ENCODE results near the gene CREB5. TPM values are rescaled to one million over a fixed set of nuclear protein-coding genes. Genes with fewer than 3 reads are reported as not detected.

Gene CREB5
- total RNA-seq, 2 experiments from 2014 or later, result 0.19 to 0.22 TPM

- Mint-ChIP-seq H3K9me3 (no peaks in the 10 kb centered on the region), H3K4me1 (ENCODE audit: low read depth) (no peaks in the 10 kb centered on the region), H3K4me3 (no peak overlapping the region), H3K27ac (no peak overlapping the region), H3K36me3 (ENCODE audit: low read depth) (no peaks in the 10 kb centered on the region), H3K27me3 (no peaks in the 10 kb centered on the region)
- no peaks in the 10 kb centered on the region for H3K4me1 ChIP-seq (ENCODE audit: insufficient read depth, low read length)
- DNase-seq (no peak), ATAC-seq (ENCODE audit: poor library complexity) (no peak)
- no peaks in the 10 kb centered on the region for H3K9me3 ChIP-seq (ENCODE audit: control insufficient read depth in 1 of 2, insufficient read depth in 1 of 2, low read length in 2 of 2)
- H3K27ac ChIP-seq (ENCODE audit: low read depth in 1 of 2, low read length in 2 of 2), result no peak overlapping the region
- no peak for TF ChIP-seq CTCF (IDR thresholded peaks at IDR 0.05)
- intact Hi-C loops (cut with DNase I, micrococcal nuclease), result no loop called here
- ChIA-PET POLR2A (no interaction called here), CTCF (no interaction called here)
- no peak overlapping the region for H3K4me3 ChIP-seq (ENCODE audit: low read length)
- no peaks in the 10 kb centered on the region for H3K36me3 ChIP-seq (ENCODE audit: insufficient read depth, low read length)
- no peaks in the 10 kb centered on the region for H3K27me3 ChIP-seq (ENCODE audit: control insufficient read depth in 1 of 2, insufficient read depth in 2 of 2, low read length in 2 of 2)
Observed at GRCh38 chr7:28458732-28459131, 46.4 kb downstream of the CREB5 start.

GRCh38 chr7:28459306-28459705, 47.0 kb downstream of the CREB5 start:
- Histone ChIP-seq H3K9me3 (ENCODE audit: control insufficient read depth in 1 of 2, insufficient read depth in 1 of 2, low read length in 2 of 2) (no peaks in the 10 kb centered on the region), H3K27ac (ENCODE audit: low read depth in 1 of 2, low read length in 2 of 2) (no peak overlapping the region), H3K36me3 (ENCODE audit: insufficient read depth, low read length) (no peaks in the 10 kb centered on the region), H3K4me3 (ENCODE audit: low read length) (no peak overlapping the region), H3K27me3 (ENCODE audit: control insufficient read depth in 1 of 2, insufficient read depth in 2 of 2, low read length in 2 of 2) (no peaks in the 10 kb centered on the region), H3K4me1 (ENCODE audit: insufficient read depth, low read length) (no peaks in the 10 kb centered on the region)
- H3K4me1 Mint-ChIP-seq (ENCODE audit: low read depth), result no peaks in the 10 kb centered on the region
- no peak overlapping the region for H3K4me3 Mint-ChIP-seq
- DNase-seq, result no peak
- H3K27ac Mint-ChIP-seq, result no peak overlapping the region
- no peak for TF ChIP-seq CTCF (IDR thresholded peaks at IDR 0.05)
- H3K27me3 Mint-ChIP-seq, result no peaks in the 10 kb centered on the region
- CTCF ChIA-PET, result no interaction called here
- no peaks in the 10 kb centered on the region for H3K36me3 Mint-ChIP-seq (ENCODE audit: low read depth)
- POLR2A ChIA-PET, result no interaction called here
- no peaks in the 10 kb centered on the region for H3K9me3 Mint-ChIP-seq
- intact Hi-C loops (cut with DNase I, micrococcal nuclease), result no loop called here
- no peak for ATAC-seq (ENCODE audit: poor library complexity)

GRCh38 chr7:28465697-28466096, 53.4 kb downstream of the CREB5 start:
- H3K27ac Mint-ChIP-seq, result no peak overlapping the region
- no peak for DNase-seq
- CTCF ChIA-PET, result no interaction called here
- H3K9me3 Mint-ChIP-seq, result no peaks in the 10 kb centered on the region
- H3K4me3 Mint-ChIP-seq, result no peak overlapping the region
- no peak overlapping the region for H3K27ac ChIP-seq (ENCODE audit: low read depth in 1 of 2, low read length in 2 of 2)
- intact Hi-C loops (cut with DNase I, micrococcal nuclease), result no loop called here
- ATAC-seq (ENCODE audit: poor library complexity), result no peak
- no peaks in the 10 kb centered on the region for H3K27me3 ChIP-seq (ENCODE audit: control insufficient read depth in 1 of 2, insufficient read depth in 2 of 2, low read length in 2 of 2)
- TF ChIP-seq CTCF (IDR thresholded peaks at IDR 0.05), result no peak
- POLR2A ChIA-PET, result no interaction called here
- H3K4me1 Mint-ChIP-seq (ENCODE audit: low read depth), result no peaks in the 10 kb centered on the region
- H3K9me3 ChIP-seq (ENCODE audit: control insufficient read depth in 1 of 2, insufficient read depth in 1 of 2, low read length in 2 of 2), result no peaks in the 10 kb centered on the region
- H3K36me3 ChIP-seq (ENCODE audit: insufficient read depth, low read length), result no peaks in the 10 kb centered on the region
- peaks cover 3% of the 10 kb centered on the region for H3K27me3 Mint-ChIP-seq
- H3K4me3 ChIP-seq (ENCODE audit: low read length), result no peak overlapping the region
- no peaks in the 10 kb centered on the region for H3K4me1 ChIP-seq (ENCODE audit: insufficient read depth, low read length)
- H3K36me3 Mint-ChIP-seq (ENCODE audit: low read depth), result no peaks in the 10 kb centered on the region
